Sigmoid colon (tissue), 7 donors: ENCODE data around the gene SETBP1. TPM values are rescaled to one million over a fixed set of nuclear protein-coding genes. Genes with fewer than 3 reads are reported as not detected.

Experiments
- DNase-seq: peaks from one replicate; pipeline ENCODE4 v3.0.0-alpha.2; 2019
- H3K27ac ChIP-seq, 4 donors: fragments of 200-600 bp; sonication (generic); one replicate each; pipeline ENCODE4 v1.5.1; 2016 to 2019; ENCODE audit warnings: mild to moderate bottlenecking in 1 of 4
- H3K27me3 ChIP-seq, 3 donors: fragments of 200-600 bp; sonication (generic); one replicate each; pipeline ENCODE4 v1.5.1; 2019; ENCODE audit warnings: mild to moderate bottlenecking in 1 of 3
- H3K36me3 ChIP-seq, 4 donors: fragments of 200-600 bp; sonication (generic); one replicate each; pipeline ENCODE4 v1.5.1; 2016 to 2019
- H3K4me1 ChIP-seq, 4 donors: fragments of 200-600 bp; sonication (generic); one replicate each; pipeline ENCODE4 v1.5.1; 2017 to 2019
- H3K4me3 ChIP-seq, 4 donors: fragments of 200-600 bp; sonication (generic); one replicate each; pipeline ENCODE4 v1.5.1; 2017 to 2019; ENCODE audit warnings: mild to moderate bottlenecking in 2 of 4, moderate library complexity in 1 of 4
- H3K9me3 ChIP-seq, 4 donors: fragments of 200-600 bp in 3 of 4; sonication (generic) in 3 of 4; one replicate each; pipeline versions ENCODE4 v1.5.1 to v1.6.1; 2013 to 2019
- EP300 ChIP-seq, 4 donors: sonication (generic); formaldehyde crosslinking; IDR thresholded peaks; one replicate each; pipeline ENCODE4 v1.6.1; 2017; ENCODE audit warnings: antibody characterized with exemption in 4 of 4
- POLR2A ChIP-seq, 2 donors: fragments of 450-650 bp; IDR thresholded peaks; one replicate each; pipeline ENCODE4 v1.6.1; 2016; ENCODE audit warnings: antibody characterized with exemption in 2 of 2, mild to moderate bottlenecking in 2 of 2, moderate library complexity in 2 of 2
- POLR2AphosphoS5 ChIP-seq, 4 donors: sonication (generic); formaldehyde crosslinking; IDR thresholded peaks; one replicate each; pipeline ENCODE4 v1.6.1; 2017; ENCODE audit warnings: antibody characterized with exemption in 4 of 4
- WGBS, 2 donors: extraction: QIAGEN DNeasy Blood & Tissue Kit; methylation state at CpG; one replicate each; pipeline ENCODE4 v1.1.7; 2013; 5-methylcytosine and 5-hydroxymethylcytosine counted together
- intact Hi-C: fragments of 100-400 bp; cut with DNase I; formaldehyde crosslinking; loops from one replicate; pipeline ENCODE4 v1.15.1; 2023
- polyA plus RNA-seq, 3 donors: library from polyadenylated mRNA; stranded (reverse); fragments of 200-250 nt; gene quantifications; one replicate each; pipeline ENCODE4 v1.2.3, GENCODE V29; 2013
- total RNA-seq, 4 donors: library from RNA; depleted of rRNA; stranded (reverse); fragments of >200 nt; gene quantifications; one replicate each; pipeline ENCODE4 v1.1.0, GENCODE V29; 2016
- TF ChIP-seq, protein P1 (sequence below), 4 experiments: fragments of 450-650 bp in 3 of 4; fragments of 200-600 bp in 1 of 4; IDR thresholded peaks; one replicate each; pipeline ENCODE4 v1.5.1; 2016 to 2019; ENCODE audit warnings: antibody characterized with exemption in 4 of 4, mild to moderate bottlenecking in 3 of 4, moderate library complexity in 2 of 4
- donor health status: healthy with polysubstance abuse.
- donor health status: Bipolar disorder and iron deficiency.
- donor health status: healthy.

The SETBP1 gene
- 100 to 1,000 TPM in 1 of 4 donors, 10 to 100 TPM in 3; 67.9 to 100 (median 70.2) TPM for total RNA-seq
- 1 to 10 TPM in 2 of 3 donors, under 1 TPM in 1; 0.69 to 3.7 (median 1.2) TPM for polyA plus RNA-seq

- H3K9me3 ChIP-seq = no peaks in the 10 kb centered on the region
- WGBS, 2 donors = 0 to 1% methylated on average over 64 of the region's 64 CpGs
- intact Hi-C loops = loop anchor here (2.0 to 5.0 kb wide), 2 partner anchors 207 to 336 kb away; no protein-coding TSS in a partner anchor
- no peaks in the 10 kb centered on the region for H3K27me3 ChIP-seq
- no peaks in the 10 kb centered on the region for H3K36me3 ChIP-seq
- H3K4me1 ChIP-seq = peaks cover 0 to 46% (median 41%) of the 10 kb centered on the region in 4 donors
- peak within 1 kb of the TSS; percentile 64 to 94 (median 84) for H3K4me3 ChIP-seq
- TF ChIP-seq POLR2AphosphoS5 (IDR thresholded peaks at IDR 0.05) (peak in 3 of 4 donors; percentile 17 to 51 (median 30)), EP300 (IDR thresholded peaks at IDR 0.05) (no peak), POLR2A (IDR thresholded peaks at IDR 0.05) (no peak)
- peak; percentile 93 for DNase-seq
- peak within 1 kb of the TSS; percentile 93 to 99 (median 98) for H3K27ac ChIP-seq
These were observed at the start of gene SETBP1 for GRCh38 chr18:44680273-44681075. TSS of gene SETBP1 (plus strand) at chr18:44680888. CDS start at chr18:44701347, 20,459 bp downstream.

DNA sequence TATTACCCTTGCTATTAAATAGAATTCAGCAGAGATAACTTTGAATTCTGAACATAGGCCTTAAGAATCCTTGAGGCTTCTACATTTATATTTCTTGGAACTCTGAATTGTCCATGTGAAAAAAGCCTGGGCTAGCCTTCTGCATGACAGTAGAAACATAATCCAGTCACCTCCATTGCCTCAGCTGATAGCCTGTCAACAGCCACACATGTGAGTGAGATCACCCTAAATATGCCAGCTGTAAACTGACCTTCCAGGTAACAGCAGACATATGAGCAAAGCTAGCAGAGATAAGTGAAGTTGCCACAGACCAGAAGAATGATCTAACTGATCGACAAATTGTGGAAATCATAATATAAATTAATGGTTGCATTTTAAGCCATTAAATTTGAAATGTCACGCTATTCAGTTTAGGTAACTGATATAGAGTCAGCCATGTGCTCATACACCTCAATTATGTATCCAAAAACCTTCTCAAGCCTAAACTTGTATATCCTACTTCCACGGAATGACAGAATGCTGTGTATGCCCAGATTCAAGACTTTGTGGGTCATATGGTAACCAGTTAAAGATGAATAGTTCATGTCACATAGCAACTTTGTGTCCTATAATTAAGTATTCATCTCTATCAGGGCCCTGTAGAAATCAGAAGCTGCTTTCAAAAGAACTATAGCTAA lies 48.1 kb upstream of the SETBP1 start:
- H3K4me3 ChIP-seq = no peak overlapping the region
- TF ChIP-seq, protein P1, sequence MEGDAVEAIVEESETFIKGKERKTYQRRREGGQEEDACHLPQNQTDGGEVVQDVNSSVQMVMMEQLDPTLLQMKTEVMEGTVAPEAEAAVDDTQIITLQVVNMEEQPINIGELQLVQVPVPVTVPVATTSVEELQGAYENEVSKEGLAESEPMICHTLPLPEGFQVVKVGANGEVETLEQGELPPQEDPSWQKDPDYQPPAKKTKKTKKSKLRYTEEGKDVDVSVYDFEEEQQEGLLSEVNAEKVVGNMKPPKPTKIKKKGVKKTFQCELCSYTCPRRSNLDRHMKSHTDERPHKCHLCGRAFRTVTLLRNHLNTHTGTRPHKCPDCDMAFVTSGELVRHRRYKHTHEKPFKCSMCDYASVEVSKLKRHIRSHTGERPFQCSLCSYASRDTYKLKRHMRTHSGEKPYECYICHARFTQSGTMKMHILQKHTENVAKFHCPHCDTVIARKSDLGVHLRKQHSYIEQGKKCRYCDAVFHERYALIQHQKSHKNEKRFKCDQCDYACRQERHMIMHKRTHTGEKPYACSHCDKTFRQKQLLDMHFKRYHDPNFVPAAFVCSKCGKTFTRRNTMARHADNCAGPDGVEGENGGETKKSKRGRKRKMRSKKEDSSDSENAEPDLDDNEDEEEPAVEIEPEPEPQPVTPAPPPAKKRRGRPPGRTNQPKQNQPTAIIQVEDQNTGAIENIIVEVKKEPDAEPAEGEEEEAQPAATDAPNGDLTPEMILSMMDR (IDR thresholded peaks at IDR 0.05) = no peak
- no peak for TF ChIP-seq POLR2AphosphoS5 (IDR thresholded peaks at IDR 0.05)
- TF ChIP-seq POLR2A (IDR thresholded peaks at IDR 0.05) = no peak
- TF ChIP-seq EP300 (IDR thresholded peaks at IDR 0.05) = no peak
- peaks cover 0 to 16% (median 9%) of the 10 kb centered on the region in 4 donors for H3K4me1 ChIP-seq
- 93 to 95% methylated on average over 3 of the region's 3 CpGs for WGBS, 2 donors
- H3K27me3 ChIP-seq = no peaks in the 10 kb centered on the region
- no peaks in the 10 kb centered on the region for H3K9me3 ChIP-seq
- no peak for DNase-seq
- H3K36me3 ChIP-seq = no peaks in the 10 kb centered on the region
- H3K27ac ChIP-seq = no peak overlapping the region
- intact Hi-C loops = no loop called here

GRCh38 chr18:44635546-44635945 lies 45.1 kb upstream of the SETBP1 start:
- Histone ChIP-seq H3K4me1 (peaks cover 0 to 16% (median 9%) of the 10 kb centered on the region in 4 donors), H3K36me3 (no peaks in the 10 kb centered on the region), H3K9me3 (no peaks in the 10 kb centered on the region), H3K27ac (no peak overlapping the region), H3K4me3 (no peak overlapping the region), H3K27me3 (no peaks in the 10 kb centered on the region)
- WGBS, 2 donors = 54 to 83% methylated on average over 3 of the region's 3 CpGs
- DNase-seq = no peak
- no peak for TF ChIP-seq EP300 (IDR thresholded peaks at IDR 0.05)
- TF ChIP-seq POLR2A (IDR thresholded peaks at IDR 0.05) = no peak
- TF ChIP-seq POLR2AphosphoS5 (IDR thresholded peaks at IDR 0.05) = no peak
- TF ChIP-seq, protein P1 (IDR thresholded peaks at IDR 0.05) = no peak
- intact Hi-C loops = no loop called here

- intact Hi-C loops = no loop called here
- Histone ChIP-seq H3K4me3 (no peak overlapping the region), H3K36me3 (no peaks in the 10 kb centered on the region), H3K4me1 (peaks cover 0 to 16% (median 9%) of the 10 kb centered on the region in 4 donors), H3K27me3 (no peaks in the 10 kb centered on the region), H3K9me3 (no peaks in the 10 kb centered on the region), H3K27ac (no peak overlapping the region)
- TF ChIP-seq POLR2A (IDR thresholded peaks at IDR 0.05) (no peak), POLR2AphosphoS5 (IDR thresholded peaks at IDR 0.05) (no peak), EP300 (IDR thresholded peaks at IDR 0.05) (no peak)
- TF ChIP-seq, protein P1 (IDR thresholded peaks at IDR 0.05) = no peak
- no peak for DNase-seq
These were observed 44.4 kb upstream of the SETBP1 start for GRCh38 chr18:44636241-44636640.
